HG03095 (cell line): ENCODE data around the gene ZNF41.
"Not testable (repeated sequence)": the region's sequence is repeated elsewhere in the genome, so short reads cannot be mapped to it uniquely, and the experiment has no call there.

Experiments
- ATAC-seq: cut with Tn5 transposase; IDR thresholded peaks from one replicate; pipeline ENCODE4 v1.9.1; 2021; ENCODE audit warnings: moderate library complexity; ENCODE audit not compliant: unreplicated experiment

Gene ZNF41

DNA sequence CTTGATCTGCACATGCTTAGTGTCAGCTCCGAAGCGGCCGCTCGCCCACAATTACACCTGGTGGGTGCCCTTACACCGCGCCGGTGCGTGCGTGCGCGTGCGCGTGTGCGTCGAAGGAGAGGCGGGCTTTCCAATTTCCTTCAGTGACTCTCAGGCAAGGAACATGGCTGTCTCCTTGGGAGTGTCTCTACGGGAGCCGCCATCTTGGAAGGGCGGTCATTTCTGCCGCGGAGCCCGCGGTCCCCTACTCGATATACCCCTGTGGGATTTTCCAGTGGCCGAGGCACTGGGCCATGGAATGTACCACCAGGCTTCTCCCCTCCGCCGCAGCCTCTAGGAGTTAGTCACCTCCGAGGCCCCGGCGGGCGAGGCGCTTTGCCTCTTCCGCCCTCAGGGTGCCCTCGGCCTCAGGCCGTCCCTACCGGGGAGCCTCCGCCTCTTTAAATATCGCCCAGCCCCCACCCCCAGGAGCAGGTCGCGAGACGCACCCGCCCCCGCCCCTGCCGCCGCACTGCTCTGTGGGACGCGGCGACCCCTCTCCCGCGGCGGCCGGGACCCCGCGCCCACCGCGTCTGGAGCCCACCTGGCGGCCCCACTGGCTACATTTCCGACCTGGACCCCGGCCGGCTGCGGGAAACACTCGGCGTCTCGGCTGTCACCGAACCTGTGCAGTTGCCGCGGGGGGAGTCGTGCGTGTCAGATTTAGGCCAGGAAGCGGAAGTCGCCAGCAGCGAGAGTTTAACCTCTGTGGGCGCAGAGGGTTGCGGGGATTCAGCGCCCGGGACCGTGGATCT is at the start of gene ZNF41:
Gene ZNF41, minus strand, starts transcription at position 711 of the 794 bp plus-strand sequence. CDS start 15,741 bp downstream, outside the sequence.
- ATAC-seq: peak; percentile 86

DNA sequence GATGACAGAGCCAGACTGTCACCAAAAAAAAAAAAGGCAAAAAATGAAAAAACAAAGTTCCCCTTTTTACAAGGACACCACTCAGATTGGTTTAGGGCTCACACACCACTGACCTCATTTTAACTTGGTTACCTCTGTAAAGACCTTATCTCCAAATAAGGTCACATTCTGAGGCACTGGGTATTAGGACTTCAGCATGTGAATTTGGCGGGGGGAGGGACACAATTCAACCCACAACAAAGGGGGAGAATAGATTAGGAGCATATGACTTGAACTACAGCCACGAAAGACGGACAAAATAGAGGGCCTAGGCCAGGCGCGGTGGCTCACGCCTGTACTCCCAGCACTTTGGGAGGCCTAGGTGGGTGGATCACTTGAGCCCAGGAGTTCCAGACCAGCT is 47.0 kb upstream of the ZNF41 start:
- no peak for ATAC-seq

DNA sequence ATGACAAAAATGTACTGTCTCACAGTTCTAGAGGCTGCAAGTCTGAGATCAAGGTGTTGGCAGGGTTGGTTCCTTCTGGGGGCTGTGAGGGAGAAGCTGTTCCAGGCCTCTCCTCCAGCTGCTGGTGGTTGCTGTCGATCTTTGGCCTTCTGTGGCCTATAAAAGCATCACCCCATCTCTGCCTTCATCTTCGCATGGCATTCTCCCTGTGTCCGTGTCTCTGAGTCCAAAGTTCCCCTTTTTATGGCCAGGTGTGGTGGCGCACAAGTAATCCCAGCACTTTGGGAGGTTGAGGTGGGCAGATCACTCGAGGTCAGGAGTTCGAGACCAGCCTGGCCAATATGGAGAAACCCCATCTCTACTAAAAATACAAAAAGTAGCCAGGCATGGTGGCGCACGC is 46.5 kb upstream of the ZNF41 start:
- ATAC-seq: no peak

DNA sequence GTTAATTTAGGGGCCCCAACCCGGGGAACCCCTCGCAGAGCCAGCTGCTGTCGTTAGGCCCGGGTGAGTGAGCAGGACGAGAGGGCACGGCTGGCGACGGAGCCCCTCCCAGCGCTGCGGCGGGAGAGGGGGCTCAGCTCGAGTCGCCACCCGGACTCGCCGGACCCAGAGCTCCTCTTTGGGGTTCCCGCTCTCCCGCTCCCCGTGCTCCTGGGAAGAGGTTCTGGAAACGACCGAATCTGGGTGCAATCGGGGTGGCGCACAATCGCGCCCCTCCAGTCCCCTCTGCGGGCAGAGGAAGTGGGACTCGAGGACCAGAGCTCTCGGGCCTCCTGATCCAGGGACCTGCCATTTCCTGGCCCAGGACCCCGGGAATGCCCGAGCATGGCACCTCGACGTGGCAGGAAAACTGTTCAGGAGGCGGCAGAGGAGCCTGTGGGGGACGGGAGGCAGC is 40.7 kb upstream of the ZNF41 start:
- ATAC-seq: no peak

DNA sequence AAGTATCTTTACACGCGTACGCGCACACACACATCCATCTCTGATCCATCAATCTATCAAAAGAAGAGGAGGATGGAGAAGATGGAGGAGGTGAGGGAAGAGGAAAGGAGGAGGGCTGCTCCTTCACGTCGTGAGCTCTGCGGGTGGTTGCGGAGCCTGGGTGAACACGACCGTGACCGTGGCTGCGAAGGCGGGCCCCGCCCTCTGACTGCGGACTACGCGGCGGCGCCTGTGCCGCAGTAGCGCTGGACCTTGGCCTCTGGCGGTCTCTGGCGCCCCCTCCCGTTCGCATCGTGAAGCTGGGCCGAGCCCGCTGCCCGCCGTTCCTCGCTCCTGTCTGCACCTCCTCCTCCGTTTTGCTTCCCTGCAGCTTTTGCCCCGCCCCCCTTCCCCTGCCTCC is 40.3 kb upstream of the ZNF41 start:
- peak; percentile 90 for ATAC-seq

DNA sequence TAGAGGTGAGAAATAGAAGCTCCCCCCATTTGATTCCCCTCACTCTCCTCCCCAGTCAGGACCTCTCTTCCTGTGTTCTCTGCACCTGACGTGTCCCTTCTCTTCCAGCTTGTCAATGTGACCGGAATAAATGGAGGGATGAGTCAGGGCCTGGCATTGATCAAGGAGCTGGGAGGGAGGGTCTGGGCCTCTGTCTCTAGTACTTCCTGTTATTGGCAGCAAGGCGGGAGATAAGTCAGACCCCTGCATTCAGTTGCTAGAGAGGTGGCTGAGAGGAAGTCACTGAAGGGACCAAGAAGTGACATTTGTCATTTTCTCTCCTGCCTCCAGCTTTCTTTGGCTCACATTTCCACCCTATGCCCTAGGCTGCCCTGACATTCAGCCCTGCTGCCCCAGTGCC is 35.1 kb upstream of the ZNF41 start:
- no peak for ATAC-seq

DNA sequence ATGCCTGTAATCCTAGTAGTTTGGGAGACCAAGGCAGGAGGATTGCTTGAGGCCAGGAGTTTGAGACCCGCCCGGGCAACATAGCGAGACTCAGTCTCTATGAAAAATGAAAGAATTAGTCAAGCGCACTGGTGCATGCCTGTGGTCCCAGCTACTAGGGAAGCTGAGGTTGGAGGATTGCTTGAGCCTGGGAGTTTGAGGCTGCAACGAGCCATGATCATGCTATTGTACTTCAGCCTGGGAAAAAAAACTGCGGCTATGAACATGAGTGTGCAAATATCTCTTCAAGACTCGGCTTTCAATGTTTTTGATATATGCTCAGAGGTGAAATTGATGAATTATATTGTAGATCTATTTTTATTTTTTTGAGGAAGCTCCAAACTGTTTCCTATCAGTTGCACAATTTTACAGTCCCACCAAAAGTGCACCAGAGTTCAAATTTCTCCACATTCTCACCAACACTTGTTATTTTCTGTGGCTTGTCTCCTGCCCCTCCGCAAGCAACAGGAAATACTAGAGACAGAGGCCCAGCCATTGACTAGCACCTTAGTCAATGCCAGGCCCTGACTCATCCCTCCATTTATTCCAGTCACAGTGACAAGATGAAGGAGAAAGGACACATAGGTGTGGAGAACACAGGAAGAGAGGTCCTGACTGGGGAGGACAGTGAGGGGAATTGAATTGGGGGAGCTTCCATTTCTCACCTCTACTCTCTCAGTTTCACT is 33.1 kb upstream of the ZNF41 start:
- no peak for ATAC-seq

DNA sequence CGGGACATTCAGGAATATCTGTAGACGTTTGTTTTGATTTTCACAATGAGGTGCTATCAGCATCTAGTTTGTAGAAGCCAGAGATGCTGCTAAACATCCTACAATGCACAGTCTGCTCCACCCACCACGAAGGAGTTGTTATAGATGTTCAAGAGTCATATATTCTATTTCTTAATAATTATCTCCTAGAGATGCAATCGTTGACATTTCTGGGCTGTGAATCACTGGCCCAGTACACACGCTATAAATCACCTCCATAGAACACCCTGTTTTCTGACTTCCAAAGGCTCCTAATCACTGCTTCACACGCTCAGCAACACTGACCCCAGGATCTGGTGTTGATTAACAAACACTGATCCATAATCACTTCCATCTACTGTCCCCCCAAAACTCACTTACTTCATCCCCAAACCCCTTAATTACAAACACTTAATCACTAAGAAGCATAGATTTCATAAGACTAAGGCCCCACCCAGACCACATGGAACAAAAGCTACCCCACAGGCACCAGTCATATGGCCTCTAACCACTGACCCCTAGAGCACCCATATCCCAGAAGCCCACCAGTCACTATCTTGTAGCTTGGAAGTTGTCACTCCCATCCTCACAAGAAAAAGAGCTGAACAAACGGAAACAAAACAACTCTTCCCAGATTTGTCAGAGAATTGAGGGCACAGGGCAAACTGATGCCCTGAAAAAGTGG is 31.7 kb upstream of the ZNF41 start:
- no peak for ATAC-seq

DNA sequence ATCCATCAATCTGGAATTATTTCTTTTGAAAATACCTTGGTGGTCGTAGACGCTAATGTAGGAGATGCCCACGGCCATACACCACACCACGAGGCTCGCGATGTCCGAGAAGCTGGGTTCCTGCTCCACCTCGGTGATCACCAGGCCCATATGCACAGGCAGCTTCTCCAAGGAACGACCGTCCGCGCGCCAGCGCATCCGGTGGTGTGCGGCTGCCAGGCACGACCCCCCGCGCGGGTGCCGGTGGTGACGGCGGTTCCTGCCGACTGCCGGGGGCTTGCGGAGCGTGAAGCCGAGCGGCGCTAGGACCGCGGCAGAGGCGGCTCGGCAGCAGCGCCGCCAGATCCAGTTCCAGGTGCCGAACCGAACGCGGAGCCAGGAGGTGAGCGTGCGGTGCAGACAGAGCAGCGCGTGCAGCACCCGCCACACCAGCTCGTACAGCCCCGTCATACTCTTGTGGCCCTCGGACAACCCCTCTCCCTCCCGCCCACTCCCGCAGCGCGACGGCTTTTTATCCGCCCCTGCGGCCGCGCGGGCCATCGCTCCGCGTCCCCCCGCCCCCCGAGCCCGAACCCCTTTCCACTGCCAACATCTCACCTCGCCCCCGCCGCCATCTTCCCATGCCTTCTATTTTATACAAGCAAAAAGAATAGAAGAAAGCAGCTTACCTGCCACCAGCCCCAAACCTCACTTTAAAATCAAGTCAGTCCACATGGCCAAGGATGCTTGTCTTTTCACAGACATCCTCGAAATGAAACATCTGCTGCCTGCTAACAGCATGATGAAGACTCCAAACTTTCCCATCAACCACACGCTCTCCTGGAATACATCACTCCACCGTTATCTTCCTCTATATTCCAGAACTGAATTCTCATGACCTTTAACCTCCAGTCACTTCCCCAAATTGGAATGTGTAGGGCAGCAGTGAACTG is 30.3 kb upstream of the ZNF41 start:
- peak; percentile 66 for ATAC-seq

DNA sequence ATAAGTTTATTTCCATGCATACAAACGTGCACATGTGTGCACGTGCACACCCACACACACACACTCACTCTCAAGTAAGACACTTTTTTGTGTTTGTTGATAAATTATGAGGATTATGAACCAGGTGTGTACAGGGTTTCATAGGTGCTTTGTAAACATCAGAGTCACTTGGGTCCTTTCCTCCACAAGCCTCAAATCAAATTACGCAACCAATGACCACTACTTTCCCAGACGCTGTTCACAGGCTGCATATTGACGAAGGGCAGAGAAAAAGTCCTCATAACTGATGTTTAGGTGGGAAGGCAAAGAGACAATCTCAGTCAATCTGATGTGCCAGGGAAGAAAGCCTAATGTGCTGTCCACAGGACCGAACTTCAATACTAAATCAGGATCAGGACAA is 29.4 kb upstream of the ZNF41 start:
- ATAC-seq: not testable (repeated sequence)

DNA sequence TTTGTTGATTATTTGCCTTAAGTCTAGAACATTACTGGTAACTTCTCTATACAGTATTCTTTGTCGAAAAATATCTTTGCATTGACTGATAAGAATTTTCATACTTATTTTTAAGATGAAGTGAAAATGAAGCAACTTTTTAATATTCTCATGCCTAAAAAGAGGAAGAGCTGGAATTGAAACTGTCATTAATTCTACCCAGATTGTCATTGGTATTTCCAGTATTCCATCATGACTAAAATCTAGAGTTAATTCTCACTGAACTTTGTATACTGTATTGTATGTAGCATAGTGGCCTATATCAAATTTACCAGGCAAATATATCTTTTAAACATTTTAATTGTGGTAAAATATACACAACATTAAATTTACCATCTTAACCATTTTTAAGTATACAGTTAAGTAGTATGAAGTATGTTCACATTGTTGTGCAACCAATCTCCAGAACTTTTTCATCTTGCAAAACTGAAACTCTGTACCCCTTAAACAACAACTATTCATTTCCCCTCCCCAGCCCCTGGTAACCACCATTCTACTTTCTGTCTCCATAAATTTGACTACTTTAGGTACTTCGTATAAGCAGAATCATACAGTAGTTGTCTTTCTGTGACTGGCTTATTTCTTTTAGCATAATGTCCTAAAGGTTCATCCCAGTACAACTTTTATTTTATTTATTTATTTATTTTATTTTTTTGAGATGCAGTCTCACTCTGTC is 24.3 kb upstream of the ZNF41 start:
- no peak for ATAC-seq

DNA sequence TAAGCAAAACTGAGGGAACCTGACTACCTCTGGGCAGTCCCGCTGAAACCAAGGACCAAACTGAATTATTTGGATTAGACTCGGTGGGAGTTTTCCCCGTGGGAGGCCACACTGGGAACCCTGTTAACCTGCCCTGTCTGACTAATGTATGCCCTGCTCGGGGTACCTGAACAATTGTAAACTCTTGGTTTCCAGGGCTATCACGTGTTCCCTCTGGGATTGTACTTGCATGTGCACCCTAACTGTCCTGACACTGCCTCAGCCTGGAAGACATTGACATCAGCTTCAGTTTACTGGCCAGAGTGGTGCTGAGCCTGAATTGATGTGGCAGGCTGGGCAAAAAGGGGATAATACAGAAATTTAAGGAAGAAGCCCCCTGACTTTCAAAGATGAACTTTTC is 20.1 kb upstream of the ZNF41 start:
- ATAC-seq: no peak

DNA sequence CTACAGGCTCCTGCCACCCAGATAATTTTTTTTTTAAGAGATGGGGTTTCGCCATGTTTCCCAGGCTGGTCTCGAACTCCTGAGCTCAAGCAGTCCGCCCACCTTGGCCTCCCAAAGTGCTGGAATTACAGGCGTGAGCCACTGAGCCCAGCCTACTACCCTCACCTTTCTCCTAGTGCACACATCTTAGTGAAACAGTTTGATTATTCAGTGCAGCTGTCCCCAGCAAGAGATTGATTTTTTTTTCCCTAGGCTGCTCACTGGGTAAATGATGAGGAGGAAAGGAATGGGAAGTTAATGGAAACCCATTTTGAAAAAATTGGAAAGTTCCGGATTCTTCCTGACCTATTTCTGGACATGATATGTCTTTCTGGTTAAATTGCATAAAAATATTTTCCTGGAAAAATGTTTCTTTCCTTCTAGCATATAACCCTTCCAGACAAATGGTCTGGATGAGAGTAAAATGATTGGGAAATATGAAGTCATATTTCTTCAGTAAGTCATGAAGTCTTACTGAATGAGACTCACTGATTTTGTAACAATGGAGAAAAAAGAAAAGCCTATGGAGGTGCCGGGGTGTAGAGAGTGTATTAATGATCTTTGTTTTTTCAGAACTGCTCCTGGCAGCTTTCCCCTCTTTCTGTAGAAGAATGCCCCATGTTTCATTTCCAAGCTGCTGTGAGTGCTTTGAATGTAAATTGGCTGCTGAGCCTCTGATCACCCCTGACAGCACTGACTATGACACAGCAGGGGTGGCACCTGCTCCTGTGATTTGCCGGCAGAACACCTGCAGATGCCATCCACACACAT is 19.5 kb upstream of the ZNF41 start:
- no peak for ATAC-seq

DNA sequence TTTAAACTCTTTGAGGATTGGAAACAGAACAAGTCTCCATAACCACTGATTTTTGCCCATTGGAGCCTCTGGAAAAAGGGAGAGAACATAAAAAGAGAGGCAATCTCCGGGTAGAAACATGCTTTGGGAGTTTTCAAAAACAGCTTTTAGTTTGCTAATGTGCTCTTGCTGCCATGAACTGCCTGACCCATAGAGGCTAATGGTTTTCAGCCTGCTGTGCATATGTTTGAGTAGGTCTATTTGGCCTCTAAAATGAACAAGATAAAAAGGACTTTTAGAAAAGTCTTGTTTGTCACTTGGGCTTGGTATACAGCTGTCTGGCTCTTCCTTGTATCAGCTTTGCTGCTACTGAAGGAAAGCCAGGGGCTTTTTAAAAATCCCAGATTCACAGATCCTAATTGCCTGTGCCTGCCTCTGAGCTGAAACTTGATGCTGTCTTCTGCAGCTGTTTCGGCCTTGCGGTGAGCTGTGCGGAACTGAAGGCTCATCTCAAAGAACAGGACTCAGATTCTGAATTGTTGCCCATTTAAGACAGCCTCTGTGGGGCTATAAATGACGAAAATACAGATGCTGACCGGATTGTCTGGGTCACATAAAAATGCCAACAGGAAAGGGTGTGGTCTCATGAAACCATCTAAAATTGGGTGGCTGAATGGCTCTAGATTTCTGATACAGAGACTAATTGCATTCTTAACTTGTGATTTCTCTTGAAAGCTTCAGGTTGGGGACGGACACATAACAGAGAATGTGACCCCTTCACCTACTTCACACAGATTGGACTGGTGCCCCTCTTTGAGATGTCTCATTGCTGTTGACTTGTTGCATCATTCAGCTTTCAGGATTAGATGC is 18.4 kb upstream of the ZNF41 start:
- ATAC-seq: no peak

DNA sequence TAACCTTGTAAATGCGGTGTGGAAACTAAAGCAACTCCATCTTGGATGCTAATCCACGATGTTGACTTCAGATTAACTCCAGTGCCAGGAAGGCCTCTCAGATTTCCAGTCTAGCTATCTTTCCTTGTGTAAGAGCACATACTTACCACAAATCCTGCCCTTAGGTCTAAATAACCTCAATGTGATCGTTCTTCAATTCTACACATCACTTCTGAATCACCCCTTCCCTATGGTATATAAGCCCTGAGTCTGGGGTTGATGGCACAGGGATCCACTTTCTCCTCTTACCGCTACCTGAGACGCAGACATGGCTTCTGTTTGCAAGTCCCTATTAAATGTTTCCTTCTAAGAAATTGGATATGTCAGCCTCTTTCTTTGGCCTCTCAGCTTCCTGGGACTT is 17.5 kb upstream of the ZNF41 start:
- ATAC-seq: no peak

DNA sequence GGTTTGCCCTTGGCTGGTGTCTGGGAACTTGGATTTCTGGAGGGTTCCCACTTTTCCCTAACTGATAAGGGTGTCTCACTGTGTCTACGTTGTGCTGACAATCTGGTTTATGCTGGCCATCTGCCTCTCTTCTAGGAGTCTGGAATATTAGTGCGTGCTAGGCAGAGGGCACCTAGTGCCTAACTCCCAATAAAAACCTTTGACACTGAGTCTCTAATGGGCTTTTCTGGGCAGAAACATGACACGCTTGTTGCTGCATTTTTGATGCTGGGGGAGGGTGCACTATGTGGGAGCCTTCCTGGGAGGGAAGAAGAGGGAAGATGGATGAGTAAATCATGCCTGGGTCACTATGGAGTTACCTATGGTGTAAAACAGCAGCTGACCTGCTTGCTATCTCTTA is 16.3 kb upstream of the ZNF41 start:
- no peak for ATAC-seq

DNA sequence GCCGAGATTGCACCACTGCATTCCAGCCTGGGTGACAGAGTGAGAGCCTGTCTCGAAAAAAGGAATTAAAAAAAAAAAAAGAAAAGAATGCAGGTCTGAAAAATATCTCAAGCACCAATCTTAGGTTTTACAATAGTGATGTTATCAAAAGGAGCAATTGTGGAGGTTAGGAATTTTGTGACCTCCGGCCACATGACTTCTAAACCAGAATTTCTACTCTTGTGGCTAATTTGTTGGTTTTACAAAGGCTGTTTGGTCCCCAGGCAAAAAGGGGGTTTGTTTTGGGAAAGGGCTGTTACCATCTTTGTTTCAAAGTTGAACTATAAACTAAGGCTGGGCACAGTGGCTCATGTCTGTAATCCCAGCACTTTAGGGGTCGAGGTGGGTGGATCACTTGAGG is 15.4 kb upstream of the ZNF41 start:
- no peak for ATAC-seq

DNA sequence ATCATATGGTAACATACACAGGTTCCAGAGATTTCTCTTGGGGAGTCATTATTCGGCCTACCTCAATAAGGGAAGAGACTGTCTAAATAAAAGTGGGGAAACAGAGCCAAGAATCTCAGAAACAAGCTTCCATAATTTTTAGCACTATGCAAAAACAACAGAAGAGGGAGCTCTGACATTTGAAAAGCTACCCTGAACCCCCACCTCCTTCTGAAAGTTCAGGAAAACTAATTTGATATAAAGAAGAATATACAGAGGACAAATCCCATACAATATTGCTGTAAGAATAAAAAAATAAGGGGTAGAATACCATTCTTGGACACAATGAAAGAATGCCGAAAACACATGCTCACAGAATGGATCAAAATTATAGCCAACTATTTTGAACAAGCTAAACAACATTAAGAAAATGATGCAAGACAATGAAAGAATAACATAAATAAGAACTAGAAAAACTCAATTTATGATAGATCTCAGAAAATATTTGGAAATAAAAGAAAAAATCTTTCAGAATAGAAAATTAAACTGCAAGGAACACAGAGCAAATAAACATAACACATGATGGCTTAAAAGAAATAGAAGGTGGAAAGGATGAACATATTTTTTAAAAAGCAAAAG is 14.4 kb upstream of the ZNF41 start:
- ATAC-seq: no peak
